Epithelial cell of prostate (primary cell): ENCODE results near the gene FBXO44.

Experiments used
- DNase-seq: peaks from one replicate; pipeline ENCODE4 v3.0.0-alpha.2; 2011; ENCODE audit warnings: low read depth, low spot score
- H3K27ac ChIP-seq: fragments of 450-650 bp; 2 replicates; pipeline ENCODE4 v1.5.1; 2017; ENCODE audit warnings: mild to moderate bottlenecking

FBXO44 gene

DNA sequence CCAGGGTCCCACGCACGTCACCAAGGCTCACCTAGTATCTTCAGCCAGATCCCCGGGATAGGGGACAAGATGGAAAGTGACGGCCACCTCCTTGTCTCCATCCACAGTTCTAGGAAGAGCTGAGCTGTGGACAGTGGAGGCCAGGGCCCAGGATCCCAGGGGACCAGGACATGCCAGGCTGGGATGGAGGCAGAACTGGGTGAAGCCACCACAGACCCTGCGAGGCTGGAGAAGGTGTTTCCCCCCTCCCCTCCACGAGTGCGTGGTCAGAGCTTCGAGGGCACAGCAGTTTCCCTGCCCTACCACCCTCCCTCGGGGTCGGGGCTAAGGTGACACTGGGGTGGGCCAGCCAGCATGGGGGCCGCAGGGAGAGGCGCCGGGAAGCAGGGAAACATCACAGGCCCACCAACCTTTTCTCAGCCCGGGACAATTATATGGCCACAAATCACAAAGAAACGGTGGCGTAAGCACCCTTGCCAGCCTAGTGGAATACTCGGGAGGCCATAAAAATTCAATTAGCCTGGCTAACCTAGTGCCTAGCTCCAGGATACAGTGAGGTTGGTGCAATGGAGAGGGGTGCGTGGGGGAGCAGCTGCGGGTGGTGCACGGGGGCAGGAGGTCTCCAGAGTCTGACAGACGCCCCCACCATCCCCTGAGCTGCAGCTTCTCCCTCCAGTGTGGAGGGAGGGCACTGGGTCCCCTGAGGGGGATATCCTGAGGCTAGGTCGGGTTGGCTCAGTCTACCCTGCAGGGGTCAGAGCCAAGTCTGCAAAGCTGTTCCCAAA is 50.2 kb downstream of the FBXO44 start:
- H3K27ac ChIP-seq: no peak overlapping the region
- DNase-seq: no peak

DNA sequence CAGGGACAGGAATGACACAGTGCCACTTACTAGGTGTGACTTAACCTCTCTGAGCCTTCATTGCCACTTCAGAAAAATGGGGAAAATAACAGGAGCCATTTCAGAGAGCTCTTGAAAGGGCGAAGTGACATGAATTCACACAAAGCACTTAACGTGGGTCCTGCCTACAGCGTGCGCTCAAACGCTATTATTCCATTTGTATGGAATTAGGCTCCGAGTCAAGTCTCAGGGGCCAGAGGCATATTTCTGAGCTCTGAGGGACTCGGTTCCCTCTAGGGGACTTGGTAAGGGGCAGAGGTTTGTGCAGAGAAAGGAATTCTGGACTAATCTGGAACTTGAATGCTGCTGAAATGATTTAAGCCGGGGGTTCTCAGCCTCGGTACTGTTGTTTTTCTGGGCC is 50.9 kb downstream of the FBXO44 start:
- DNase-seq: no peak
- H3K27ac ChIP-seq: no peak overlapping the region

DNA sequence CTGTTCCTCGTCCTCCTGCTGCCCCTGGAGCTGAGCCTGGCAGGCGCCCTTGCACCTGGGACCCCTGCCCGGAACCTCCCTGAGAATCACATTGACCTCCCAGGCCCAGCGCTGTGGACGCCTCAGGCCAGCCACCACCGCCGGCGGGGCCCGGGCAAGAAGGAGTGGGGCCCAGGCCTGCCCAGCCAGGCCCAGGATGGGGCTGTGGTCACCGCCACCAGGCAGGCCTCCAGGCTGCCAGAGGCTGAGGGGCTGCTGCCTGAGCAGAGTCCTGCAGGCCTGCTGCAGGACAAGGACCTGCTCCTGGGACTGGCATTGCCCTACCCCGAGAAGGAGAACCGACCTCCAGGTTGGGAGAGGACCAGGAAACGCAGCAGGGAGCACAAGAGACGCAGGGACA is 51.6 kb downstream of the FBXO44 start:
- DNase-seq: no peak
- H3K27ac ChIP-seq: no peak overlapping the region

DNA sequence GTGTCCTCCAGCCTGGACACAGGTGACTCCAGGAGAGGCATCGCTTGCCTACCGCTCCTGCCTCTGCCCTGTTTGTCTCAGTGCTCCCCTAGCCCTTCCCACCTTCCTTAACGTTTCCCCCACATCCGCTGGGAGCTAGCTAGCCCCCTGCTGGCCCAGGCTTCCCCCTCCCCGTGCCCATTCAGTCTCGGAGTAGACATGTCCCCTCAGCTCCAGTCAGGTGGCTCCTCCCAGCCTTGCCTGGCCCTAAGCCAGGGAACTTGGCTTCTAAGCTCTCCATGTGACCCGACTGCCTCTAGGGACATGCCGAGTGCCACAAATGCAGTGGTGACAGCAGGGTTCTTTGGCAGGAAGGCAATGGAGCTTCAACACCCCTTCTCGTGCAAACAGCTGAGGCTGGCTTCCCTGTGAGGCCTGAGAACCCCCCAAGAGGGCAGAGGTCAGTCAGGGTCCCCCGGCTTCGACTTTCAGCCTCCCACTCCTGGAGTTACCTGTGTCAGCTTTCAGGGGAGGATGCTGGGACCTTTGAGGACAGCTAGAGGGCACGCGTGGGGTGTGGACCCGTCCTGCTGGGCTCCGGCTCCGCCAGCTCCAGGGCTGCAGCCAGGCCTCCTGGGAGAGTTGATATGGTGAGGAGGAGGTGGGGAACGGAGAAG is 53.1 kb downstream of the FBXO44 start:
- DNase-seq: no peak

DNA sequence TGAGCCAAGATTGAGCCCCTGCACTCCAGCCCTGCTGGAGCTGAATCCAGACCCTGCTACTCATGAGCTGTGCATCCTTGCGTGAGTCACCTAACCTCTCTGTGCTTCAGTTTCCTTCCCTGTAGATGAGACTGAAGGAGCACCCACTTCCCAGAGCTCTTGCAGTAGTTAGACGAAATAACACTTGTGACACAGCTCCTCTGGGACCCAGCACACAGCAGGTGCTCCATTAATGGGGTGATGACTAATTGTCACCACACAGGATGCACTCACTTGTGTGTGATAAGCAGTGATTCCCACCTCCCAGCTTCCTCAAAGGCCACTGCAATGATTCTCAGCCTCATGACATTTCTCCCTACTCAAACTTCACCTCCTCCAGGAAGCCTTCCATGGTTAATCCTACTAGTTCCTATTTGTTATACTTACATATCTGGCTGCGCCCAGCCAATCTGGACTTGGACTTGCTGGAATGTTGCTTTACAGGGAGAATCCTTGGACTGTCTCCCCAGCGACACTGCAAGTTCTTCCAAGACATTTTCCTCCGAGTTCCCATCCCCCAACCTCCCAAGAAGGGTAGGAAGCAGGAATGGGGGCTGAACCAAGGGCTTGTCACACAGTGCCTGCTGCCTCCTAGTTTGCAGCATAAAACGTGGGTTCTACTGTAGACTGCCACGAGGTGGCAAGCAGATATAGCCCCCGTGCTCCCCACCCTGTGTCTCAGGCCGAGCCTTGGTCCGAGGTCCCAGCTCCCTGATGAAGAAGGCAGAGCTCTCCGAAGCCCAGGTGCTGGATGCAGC is 54.1 kb downstream of the FBXO44 start:
- no peak for DNase-seq
- H3K27ac ChIP-seq: no peak overlapping the region

More for the DNA sequence above, 53.1 kb downstream of the FBXO44 start:
- H3K27ac ChIP-seq: no peak overlapping the region

- no peak for DNase-seq
These were observed 56.8 kb downstream of the FBXO44 start for GRCh38 chr1:11711490-11711889.

DNA sequence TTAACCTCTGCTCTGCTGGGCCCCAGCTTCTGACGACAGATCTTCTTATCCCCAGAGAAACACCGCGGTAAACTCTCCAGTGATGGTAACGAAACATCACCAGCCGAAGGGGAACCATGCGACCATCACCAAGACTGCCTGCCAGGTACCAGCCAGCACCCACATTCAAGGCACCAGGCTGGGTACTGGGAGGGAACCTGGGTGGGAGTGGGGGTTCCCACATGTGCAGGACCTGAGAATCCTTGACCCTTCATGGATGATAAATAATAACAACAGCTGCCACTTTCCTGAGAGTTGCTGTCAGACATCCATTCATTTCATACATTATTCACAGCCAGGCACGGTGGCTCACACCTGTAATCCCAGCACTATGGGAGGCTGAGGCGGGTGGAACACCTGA is 57.6 kb downstream of the FBXO44 start:
- no peak for DNase-seq
- H3K27ac ChIP-seq: no peak overlapping the region

More at GRCh38 chr1:11711490-11711889, 56.8 kb downstream of the FBXO44 start:
- no peak overlapping the region for H3K27ac ChIP-seq
